C4-2B (cell line): ENCODE measurements around the gene NOCT.

ENCODE experiments used
- ZFX ChIP-seq: fragments of 450-650 bp; IDR thresholded peaks from 2 replicates; pipeline ENCODE4 v1.6.1; 2017
- TF ChIP-seq, protein P1 (sequence below): fragments of 450-650 bp; conservative IDR thresholded peaks from 2 replicates; pipeline ENCODE4 v1.5.1; 2017; ENCODE audit warnings: mild to moderate bottlenecking

GRCh38 chr4:139050446-139050845 is 34.9 kb downstream of the NOCT start:
- TF ChIP-seq, protein P1, sequence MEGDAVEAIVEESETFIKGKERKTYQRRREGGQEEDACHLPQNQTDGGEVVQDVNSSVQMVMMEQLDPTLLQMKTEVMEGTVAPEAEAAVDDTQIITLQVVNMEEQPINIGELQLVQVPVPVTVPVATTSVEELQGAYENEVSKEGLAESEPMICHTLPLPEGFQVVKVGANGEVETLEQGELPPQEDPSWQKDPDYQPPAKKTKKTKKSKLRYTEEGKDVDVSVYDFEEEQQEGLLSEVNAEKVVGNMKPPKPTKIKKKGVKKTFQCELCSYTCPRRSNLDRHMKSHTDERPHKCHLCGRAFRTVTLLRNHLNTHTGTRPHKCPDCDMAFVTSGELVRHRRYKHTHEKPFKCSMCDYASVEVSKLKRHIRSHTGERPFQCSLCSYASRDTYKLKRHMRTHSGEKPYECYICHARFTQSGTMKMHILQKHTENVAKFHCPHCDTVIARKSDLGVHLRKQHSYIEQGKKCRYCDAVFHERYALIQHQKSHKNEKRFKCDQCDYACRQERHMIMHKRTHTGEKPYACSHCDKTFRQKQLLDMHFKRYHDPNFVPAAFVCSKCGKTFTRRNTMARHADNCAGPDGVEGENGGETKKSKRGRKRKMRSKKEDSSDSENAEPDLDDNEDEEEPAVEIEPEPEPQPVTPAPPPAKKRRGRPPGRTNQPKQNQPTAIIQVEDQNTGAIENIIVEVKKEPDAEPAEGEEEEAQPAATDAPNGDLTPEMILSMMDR, result no peak
- TF ChIP-seq ZFX, result no peak
